Thymus (tissue), 11 donors: Measurements from ENCODE around the gene IRF2. TPM values are rescaled to one million over a fixed set of nuclear protein-coding genes. Genes with fewer than 3 reads are reported as not detected.

ENCODE experiments used
- DNase-seq, 9 donors: peaks; one replicate each; pipeline ENCODE4 v3.0.0-alpha.2; 2013; ENCODE audit warnings: low spot score in 9 of 9, low read depth in 6 of 9, missing footprints in 1 of 9
- H3K27ac ChIP-seq, 2 donors: one replicate each; pipeline ENCODE4 v1.5.1; 2013; ENCODE audit warnings: control low read depth in 1 of 2, low read depth in 1 of 2, low read length in 1 of 2, mild to moderate bottlenecking in 1 of 2, moderate library complexity in 1 of 2
- H3K27me3 ChIP-seq, 2 donors: one replicate each; pipeline ENCODE4 v1.5.1; 2013; ENCODE audit warnings: low read length in 1 of 2; ENCODE audit not compliant: control insufficient read depth in 2 of 2, insufficient read depth in 1 of 2
- H3K36me3 ChIP-seq, 2 donors: one replicate each; pipeline ENCODE4 v1.5.1; 2013; ENCODE audit warnings: low read length in 1 of 2, mild to moderate bottlenecking in 1 of 2, moderate library complexity in 1 of 2; ENCODE audit not compliant: control insufficient read depth in 2 of 2, insufficient read depth in 2 of 2
- H3K4me1 ChIP-seq, 2 donors: one replicate each; pipeline ENCODE4 v1.5.1; 2013; ENCODE audit warnings: low read length in 2 of 2; ENCODE audit not compliant: control insufficient read depth in 2 of 2, insufficient read depth in 2 of 2
- H3K4me3 ChIP-seq, 2 donors: one replicate each; pipeline ENCODE4 v1.5.1; 2013; ENCODE audit warnings: low read length in 2 of 2, control low read depth in 1 of 2, mild to moderate bottlenecking in 1 of 2
- H3K9me3 ChIP-seq, 2 donors: one replicate each; pipeline ENCODE4 v1.5.1; 2013; ENCODE audit warnings: low read length in 1 of 2, mild to moderate bottlenecking in 1 of 2; ENCODE audit not compliant: control insufficient read depth in 2 of 2, insufficient read depth in 1 of 2
- WGBS: extraction: QIAGEN DNeasy Blood & Tissue Kit; methylation state at CpG from one replicate; pipeline ENCODE4 v1.1.7; 2013; 5-methylcytosine and 5-hydroxymethylcytosine counted together
- polyA plus RNA-seq: library from polyadenylated mRNA; stranded (reverse); fragments of 200-250 nt; gene quantifications from one replicate; pipeline ENCODE4 v1.2.3, GENCODE V29; 2013
- total RNA-seq: library from RNA; stranded (reverse); fragments of 120-200 nt; gene quantifications from one replicate; pipeline ENCODE4 v1.2.4, GENCODE V29; 2013
- donor health status: healthy.

The IRF2 gene
- total and polyA plus RNA-seq, 2 donors, result 39.2 to 42.2 TPM

DNA sequence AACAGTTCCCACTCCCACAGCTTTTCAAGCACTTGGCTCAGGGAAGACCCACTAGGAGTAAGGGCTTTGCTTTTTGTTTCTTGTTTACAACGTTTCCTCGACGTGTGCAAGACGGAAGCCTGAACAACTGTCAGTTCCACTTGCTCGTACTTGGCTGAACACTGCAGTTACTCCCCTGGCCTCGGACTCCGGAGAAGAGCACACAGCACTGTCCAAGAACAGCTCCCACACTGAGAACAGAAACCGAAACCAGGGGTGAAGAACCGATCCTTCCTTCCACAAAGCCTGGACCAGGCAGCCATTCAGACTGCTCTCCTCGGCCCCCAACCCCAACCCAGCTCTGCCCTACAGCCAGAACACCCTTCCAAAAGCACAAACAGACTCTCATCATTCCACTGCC, 25.5 kb downstream of the IRF2 start:
- Histone ChIP-seq H3K36me3 (peaks cover 7 to 8% of the 10 kb centered on the region in 2 donors), H3K27me3 (no peaks in the 10 kb centered on the region), H3K4me1 (peaks cover 26 to 46% of the 10 kb centered on the region in 2 donors), H3K4me3 (no peak overlapping the region), H3K9me3 (no peaks in the 10 kb centered on the region), H3K27ac (peak overlapping the region; percentile 62 to 67)
- 50% methylated on average over 10 of the region's 10 CpGs for WGBS
- peak in 3 of 9 donors; percentile 15 to 42 (median 18) for DNase-seq

GRCh38 chr4:184448141-184448540, 26.2 kb downstream of the IRF2 start:
- peaks cover 21 to 39% of the 10 kb centered on the region in 2 donors for H3K4me1 ChIP-seq
- 82% methylated on average over 11 of the region's 11 CpGs for WGBS
- DNase-seq, result no peak
- H3K4me3 ChIP-seq, result no peak overlapping the region
- peak overlapping the region in 1 of 2 donors; percentile 62 for H3K27ac ChIP-seq
- peaks cover 7 to 8% of the 10 kb centered on the region in 2 donors for H3K36me3 ChIP-seq
- no peaks in the 10 kb centered on the region for H3K9me3 ChIP-seq
- no peaks in the 10 kb centered on the region for H3K27me3 ChIP-seq

DNA sequence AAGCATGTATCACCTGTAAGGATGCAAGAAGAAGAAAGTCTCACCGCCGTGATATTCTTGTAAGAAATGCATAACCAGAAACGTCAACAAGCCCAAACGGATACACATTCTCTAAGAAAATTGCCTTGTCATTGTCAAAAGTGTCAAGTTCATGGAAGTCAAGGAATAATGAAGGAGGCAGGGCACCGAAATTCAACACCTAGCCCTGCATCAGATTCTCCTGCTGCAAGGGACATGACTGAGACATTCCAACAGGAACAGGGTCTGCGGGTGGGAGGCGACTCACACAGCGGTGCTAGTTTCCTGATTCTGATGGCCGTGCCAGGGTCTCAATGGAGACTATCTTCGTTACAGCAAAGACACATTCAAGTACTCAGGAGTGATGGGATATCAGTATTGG, 26.7 kb downstream of the IRF2 start:
- DNase-seq, result no peak
- WGBS, result 89% methylated on average over 10 of the region's 10 CpGs
- Histone ChIP-seq H3K4me1 (peaks cover 21 to 37% of the 10 kb centered on the region in 2 donors), H3K36me3 (peaks cover 7 to 8% of the 10 kb centered on the region in 2 donors), H3K27ac (peak overlapping the region in 1 of 2 donors; percentile 62), H3K27me3 (no peaks in the 10 kb centered on the region), H3K9me3 (no peaks in the 10 kb centered on the region), H3K4me3 (no peak overlapping the region)

- Histone ChIP-seq H3K9me3 (no peaks in the 10 kb centered on the region), H3K27ac (no peak overlapping the region), H3K27me3 (no peaks in the 10 kb centered on the region), H3K4me1 (peaks cover 19 to 47% of the 10 kb centered on the region in 2 donors), H3K4me3 (no peak overlapping the region), H3K36me3 (peaks cover 2 to 3% of the 10 kb centered on the region in 2 donors)
- DNase-seq, result no peak
- WGBS, result 26% methylated on average over 3 of the region's 3 CpGs
Observed at GRCh38 chr4:184446132-184446658, 28.2 kb downstream of the IRF2 start.

- Histone ChIP-seq H3K4me1 (peaks cover 18 to 47% of the 10 kb centered on the region in 2 donors), H3K27ac (no peak overlapping the region), H3K36me3 (peaks cover 2 to 9% of the 10 kb centered on the region in 2 donors), H3K9me3 (no peaks in the 10 kb centered on the region), H3K27me3 (no peaks in the 10 kb centered on the region), H3K4me3 (no peak overlapping the region)
- 57% methylated on average over 11 of the region's 11 CpGs for WGBS
- no peak for DNase-seq
Observed at GRCh38 chr4:184444953-184445309, 29.4 kb downstream of the IRF2 start.

- Histone ChIP-seq H3K9me3 (no peaks in the 10 kb centered on the region), H3K27ac (no peak overlapping the region), H3K27me3 (no peaks in the 10 kb centered on the region), H3K4me3 (no peak overlapping the region), H3K36me3 (peaks cover 0 to 8% of the 10 kb centered on the region in 2 donors), H3K4me1 (peaks cover 18 to 41% of the 10 kb centered on the region in 2 donors)
- 87% methylated on average over 5 of the region's 5 CpGs for WGBS
- no peak for DNase-seq
Observed at GRCh38 chr4:184444215-184444952, 30.0 kb downstream of the IRF2 start.

DNA sequence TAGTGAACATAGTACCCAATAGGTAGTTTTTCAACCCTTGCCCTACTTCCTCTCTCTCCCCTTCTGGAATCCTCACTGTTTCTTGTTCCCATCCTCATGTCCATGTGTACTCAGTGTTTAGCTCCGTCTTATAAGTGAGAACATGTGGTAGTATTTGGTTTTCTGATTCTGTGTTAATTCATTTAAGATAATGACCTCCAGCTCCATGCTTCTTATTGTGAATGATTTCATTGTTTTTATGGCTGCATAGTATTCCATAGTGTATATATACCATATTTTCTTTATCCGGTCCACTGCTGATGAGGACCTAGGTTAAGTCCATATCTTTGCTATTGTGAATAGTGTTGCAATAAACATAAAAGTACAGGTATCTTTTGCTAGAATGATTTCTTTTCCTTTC, 31.0 kb downstream of the IRF2 start:
- Histone ChIP-seq H3K4me1 (peaks cover 14 to 35% of the 10 kb centered on the region in 2 donors), H3K27me3 (no peaks in the 10 kb centered on the region), H3K36me3 (peaks cover 0 to 7% of the 10 kb centered on the region in 2 donors), H3K9me3 (no peaks in the 10 kb centered on the region), H3K27ac (no peak overlapping the region), H3K4me3 (no peak overlapping the region)
- no peak for DNase-seq
- 98% methylated on average over 2 of the region's 2 CpGs for WGBS

DNA sequence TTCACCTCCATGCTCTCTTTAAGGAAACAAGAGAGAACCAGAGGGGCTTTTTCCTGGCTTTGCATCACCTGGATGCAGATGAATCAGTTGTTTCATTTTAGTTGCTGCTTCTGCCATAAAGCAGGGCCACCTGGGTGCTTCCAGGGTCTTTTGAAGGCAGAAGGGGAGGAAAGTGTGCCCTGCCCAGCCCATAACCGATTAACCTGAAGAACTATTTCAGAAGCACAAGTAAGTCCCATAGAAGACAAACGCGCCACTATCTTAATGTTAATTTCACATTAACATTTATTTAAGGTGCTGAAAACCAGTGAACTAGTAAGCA, 32.1 kb downstream of the IRF2 start:
- no peak for DNase-seq
- 96% methylated on average over 3 of the region's 3 CpGs for WGBS
- H3K4me1 ChIP-seq, result peaks cover 19 to 43% of the 10 kb centered on the region in 2 donors
- H3K36me3 ChIP-seq, result peaks cover 0 to 7% of the 10 kb centered on the region in 2 donors
- no peaks in the 10 kb centered on the region for H3K9me3 ChIP-seq
- no peak overlapping the region for H3K27ac ChIP-seq
- no peaks in the 10 kb centered on the region for H3K27me3 ChIP-seq
- no peak overlapping the region for H3K4me3 ChIP-seq

DNA sequence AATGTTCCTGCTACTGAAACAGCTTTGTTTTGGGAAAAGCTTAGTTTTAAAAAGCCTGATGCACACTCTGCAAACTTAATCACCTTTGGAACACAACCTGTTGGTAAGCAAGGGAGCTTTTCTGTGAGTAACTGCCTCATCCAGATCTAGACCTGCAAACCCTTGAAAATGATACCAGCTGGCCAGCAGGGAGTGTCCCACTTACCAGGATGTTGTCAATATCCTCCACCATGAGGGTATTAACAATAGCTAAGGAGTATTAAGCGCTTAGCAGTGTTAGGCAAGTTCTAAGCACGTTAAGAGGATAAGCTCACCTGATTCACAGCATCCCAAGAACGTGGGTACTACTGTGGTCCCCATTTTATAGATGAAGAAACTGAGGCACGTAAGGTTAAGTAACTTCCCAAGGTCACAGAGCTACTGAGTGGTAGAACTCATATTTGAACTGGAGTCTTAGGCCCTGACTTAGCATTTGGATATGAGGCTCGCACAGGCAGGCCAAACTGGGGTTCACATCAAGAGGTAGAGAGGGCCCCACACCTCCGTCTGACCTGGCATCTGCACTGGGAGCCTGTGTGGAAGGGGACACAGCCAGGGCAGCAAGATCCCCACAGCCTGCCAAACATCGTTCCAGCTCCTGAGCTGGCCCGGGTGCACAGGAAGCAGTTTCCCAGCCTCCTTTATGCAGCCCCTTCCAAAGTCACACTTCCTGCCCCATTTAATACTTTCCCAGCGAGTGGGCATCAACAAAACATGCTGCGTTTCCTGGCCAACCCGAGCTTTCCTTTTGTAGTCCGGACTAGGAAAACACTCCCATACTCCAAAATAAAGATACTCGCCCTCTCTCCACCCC, 32.7 kb downstream of the IRF2 start:
- 91% methylated on average over 13 of the region's 13 CpGs for WGBS
- H3K27ac ChIP-seq, result no peak overlapping the region
- peaks cover 16 to 39% of the 10 kb centered on the region in 2 donors for H3K4me1 ChIP-seq

More for the DNA sequence above, 32.7 kb downstream of the IRF2 start:
- Histone ChIP-seq H3K36me3 (peaks cover 0 to 7% of the 10 kb centered on the region in 2 donors), H3K4me3 (no peak overlapping the region), H3K27me3 (no peaks in the 10 kb centered on the region), H3K9me3 (no peaks in the 10 kb centered on the region)
- no peak for DNase-seq
